Psoas muscle (tissue), 8 donors: ENCODE measurements around the gene AZIN2. TPM values are rescaled to one million over a fixed set of nuclear protein-coding genes. Genes with fewer than 3 reads are reported as not detected.

ENCODE experiments used
- ATAC-seq, 4 donors: fragments of 200-7000 bp; cut with Tn5 transposase; one replicate each; pipeline ENCODE4 v1.9.1; 2020; ENCODE audit warnings: moderate library complexity in 3 of 4, mild to moderate bottlenecking in 2 of 4
- DNase-seq, 2 donors: peaks; one replicate each; pipeline ENCODE4 v3.0.0-alpha.2; 2020
- H3K27ac ChIP-seq: fragments of 200-600 bp; one replicate; pipeline ENCODE4 v1.8.0; 2022
- H3K27me3 ChIP-seq, 3 donors: fragments of 200-600 bp in 1 of 3; one replicate each; pipeline versions ENCODE4 v1.6.1 to v1.8.0; 2013 to 2022; ENCODE audit warnings: low read length in 2 of 3, mild to moderate bottlenecking in 2 of 3, moderate library complexity in 1 of 3; ENCODE audit not compliant: insufficient read depth in 3 of 3
- H3K36me3 ChIP-seq, 2 donors: fragments of 200-600 bp in 1 of 2; one replicate each; pipeline versions ENCODE4 v1.6.1 to v1.8.0; 2013 to 2022; ENCODE audit warnings: low read depth in 1 of 2, mild to moderate bottlenecking in 1 of 2, moderate library complexity in 1 of 2; ENCODE audit not compliant: insufficient read depth in 1 of 2
- H3K4me1 ChIP-seq: fragments of 200-600 bp; one replicate; pipeline ENCODE4 v1.8.0; 2022
- H3K4me3 ChIP-seq: fragments of 200-600 bp; one replicate; pipeline ENCODE4 v1.8.0; 2022; ENCODE audit warnings: mild to moderate bottlenecking
- H3K9me3 ChIP-seq: fragments of 200-600 bp; one replicate; pipeline ENCODE4 v1.8.0; 2022
- WGBS, 3 donors: extraction: QIAGEN DNeasy Blood & Tissue Kit; methylation state at CpG; one replicate each; pipeline versions ENCODE4 v1.1.6 to v1.1.7; 2013; 5-methylcytosine and 5-hydroxymethylcytosine counted together
- intact Hi-C, 2 donors: fragments of 100-400 bp; cut with DNase I; formaldehyde crosslinking; loops; one replicate each; pipeline versions ENCODE4 v1.11.0 to v1.14.2; 2022
- polyA plus RNA-seq, 3 donors: library from polyadenylated mRNA; stranded (reverse); fragments of 200-250 nt; gene quantifications; one replicate each; pipeline ENCODE4 v1.2.3, GENCODE V29; 2013
- total RNA-seq, 4 donors: library from RNA; stranded (reverse); fragmentation: NEBNext Ultra II Directional in 2 of 4; extraction: Animal tissue kit (Norgen Biotek cat#: 25700) in 2 of 4; gene quantifications; one replicate each; pipeline versions ENCODE4 v1.2.1 to v1.2.4, GENCODE V29; 2021 to 2023
- TF ChIP-seq, protein P1 (sequence below): fragments of 200-600 bp; IDR thresholded peaks from one replicate; pipeline ENCODE4 v1.8.0; 2022; ENCODE audit warnings: antibody characterized with exemption
- donor health status: healthy with polysubstance abuse.
- donor health status: DM: no; HTN: no; CAD: no; lungs with moderate emphysema.
- donor health status: Bipolar disorder and iron deficiency.
- donor health status: healthy.
- donor health status: DM: yes; HTN: yes; CAD: no.
- donor health status: DM: no; HTN: no; CAD: no.
- donor health status: DM: no; HTN: no; CAD: no.
- donor health status: DM: yes; HTN: yes; CAD: no.

The AZIN2 gene
- total and polyA plus RNA-seq, 7 donors = 0.17 to 3.5 (median 0.96) TPM

GRCh38 chr1:33055210-33056008, 25.5 kb upstream of the AZIN2 start:
- no peaks in the 10 kb centered on the region for H3K36me3 ChIP-seq
- WGBS, 3 donors = 18 to 24% (median 18%) methylated on average over 12 of the region's 12 CpGs
- TF ChIP-seq, protein P1, sequence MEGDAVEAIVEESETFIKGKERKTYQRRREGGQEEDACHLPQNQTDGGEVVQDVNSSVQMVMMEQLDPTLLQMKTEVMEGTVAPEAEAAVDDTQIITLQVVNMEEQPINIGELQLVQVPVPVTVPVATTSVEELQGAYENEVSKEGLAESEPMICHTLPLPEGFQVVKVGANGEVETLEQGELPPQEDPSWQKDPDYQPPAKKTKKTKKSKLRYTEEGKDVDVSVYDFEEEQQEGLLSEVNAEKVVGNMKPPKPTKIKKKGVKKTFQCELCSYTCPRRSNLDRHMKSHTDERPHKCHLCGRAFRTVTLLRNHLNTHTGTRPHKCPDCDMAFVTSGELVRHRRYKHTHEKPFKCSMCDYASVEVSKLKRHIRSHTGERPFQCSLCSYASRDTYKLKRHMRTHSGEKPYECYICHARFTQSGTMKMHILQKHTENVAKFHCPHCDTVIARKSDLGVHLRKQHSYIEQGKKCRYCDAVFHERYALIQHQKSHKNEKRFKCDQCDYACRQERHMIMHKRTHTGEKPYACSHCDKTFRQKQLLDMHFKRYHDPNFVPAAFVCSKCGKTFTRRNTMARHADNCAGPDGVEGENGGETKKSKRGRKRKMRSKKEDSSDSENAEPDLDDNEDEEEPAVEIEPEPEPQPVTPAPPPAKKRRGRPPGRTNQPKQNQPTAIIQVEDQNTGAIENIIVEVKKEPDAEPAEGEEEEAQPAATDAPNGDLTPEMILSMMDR = peak; percentile 75
- no peaks in the 10 kb centered on the region for H3K4me1 ChIP-seq
- ATAC-seq = peak; percentile 90 to 92 (median 91)
- intact Hi-C loops = loop anchor here (2.0 to 5.0 kb wide), 3 partner anchors 108 to 123 kb away; no protein-coding TSS in a partner anchor
- no peaks in the 10 kb centered on the region for H3K9me3 ChIP-seq
- DNase-seq = peak; percentile 79 to 88
- H3K27me3 ChIP-seq = no peaks in the 10 kb centered on the region
- peak overlapping the region; percentile 59 for H3K27ac ChIP-seq
- H3K4me3 ChIP-seq = no peak overlapping the region

DNA sequence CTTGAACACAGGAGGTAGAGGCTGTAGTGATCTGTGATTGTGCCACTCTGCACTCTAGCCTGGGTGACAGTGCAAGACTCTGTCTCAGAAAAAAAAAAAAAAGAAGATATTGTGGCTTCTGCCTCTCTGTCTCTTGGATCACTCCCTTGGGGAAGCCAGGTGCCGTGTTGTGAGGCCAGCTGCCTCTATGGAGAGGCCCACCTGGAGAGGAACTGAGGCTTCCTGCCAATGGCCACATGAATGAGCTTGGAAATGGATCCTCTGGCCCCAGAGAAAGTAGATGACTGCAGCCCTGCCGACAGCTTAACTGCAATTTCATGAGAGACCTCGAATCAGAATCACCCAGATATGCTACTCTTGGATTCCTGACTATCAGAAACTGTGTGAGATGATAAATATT, 24.5 kb upstream of the AZIN2 start:
- intact Hi-C loops = loop anchor here (5.0 kb wide), 2 partner anchors 109 to 124 kb away; no protein-coding TSS in a partner anchor
- no peak overlapping the region for H3K4me3 ChIP-seq
- H3K27me3 ChIP-seq = no peaks in the 10 kb centered on the region
- no peaks in the 10 kb centered on the region for H3K9me3 ChIP-seq
- no peak for DNase-seq
- no peaks in the 10 kb centered on the region for H3K36me3 ChIP-seq
- H3K27ac ChIP-seq = peak overlapping the region; percentile 59
- H3K4me1 ChIP-seq = no peaks in the 10 kb centered on the region
- 77 to 79% (median 77%) methylated on average over 3 of the region's 3 CpGs for WGBS, 3 donors
- no peak for ATAC-seq
- TF ChIP-seq, protein P1 = no peak

DNA sequence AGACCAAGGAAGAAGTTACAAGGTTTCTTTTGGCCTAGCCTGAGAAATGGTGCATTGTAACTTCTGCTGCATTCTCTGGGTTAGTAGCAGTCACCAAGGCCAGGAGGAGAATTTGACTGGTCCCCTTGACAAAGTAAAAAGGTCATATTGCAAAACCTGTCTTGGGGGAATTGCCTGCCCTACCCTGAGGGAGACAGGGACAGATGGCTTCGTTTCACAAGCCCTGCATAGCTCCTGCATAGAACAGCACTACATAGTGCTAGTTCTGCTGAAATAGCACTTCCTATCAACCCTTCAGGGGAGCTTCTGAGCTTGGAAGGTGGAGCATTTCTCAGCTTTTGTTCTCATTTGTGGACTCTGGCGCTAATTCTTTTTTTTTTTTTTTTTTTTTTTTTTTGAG, 23.9 kb upstream of the AZIN2 start:
- no peaks in the 10 kb centered on the region for H3K4me1 ChIP-seq
- no peak for ATAC-seq
- intact Hi-C loops = loop anchor here (5.0 kb wide), 2 partner anchors 110 to 125 kb away; no protein-coding TSS in a partner anchor

GRCh38 chr1:33060579-33061083, 20.3 kb upstream of the AZIN2 start:
- no peak overlapping the region for H3K4me3 ChIP-seq
- TF ChIP-seq, protein P1 = no peak
- no peaks in the 10 kb centered on the region for H3K27me3 ChIP-seq
- DNase-seq (peak; percentile 63 to 81), ATAC-seq (peak; percentile 59 to 72 (median 65))
- H3K9me3 ChIP-seq = peaks cover 12% of the 10 kb centered on the region
- intact Hi-C loops = no loop called here
- no peak overlapping the region for H3K27ac ChIP-seq
- no peaks in the 10 kb centered on the region for H3K36me3 ChIP-seq
- H3K4me1 ChIP-seq = no peaks in the 10 kb centered on the region
- 25 to 35% (median 28%) methylated on average over 2 of the region's 2 CpGs for WGBS, 3 donors

More for the DNA sequence above, 23.9 kb upstream of the AZIN2 start:
- no peaks in the 10 kb centered on the region for H3K27me3 ChIP-seq
- TF ChIP-seq, protein P1 = no peak
- no peaks in the 10 kb centered on the region for H3K36me3 ChIP-seq
- no peak overlapping the region for H3K27ac ChIP-seq
- no peak overlapping the region for H3K4me3 ChIP-seq
- 77 to 85% (median 81%) methylated on average over 2 of the region's 2 CpGs for WGBS, 3 donors
- no peaks in the 10 kb centered on the region for H3K9me3 ChIP-seq
- DNase-seq = no peak
